Stimulated activated CD8-positive, alpha-beta memory T cell treated with anti-CD3 and anti-CD28 coated beads, Interleukin-7, amount 100 ng/mL, for 4 hours (primary cell): ENCODE measurements around the gene KCNIP4.

Experiments used
- DNase-seq, 2 donors: peaks; one replicate each; pipeline ENCODE4 v3.0.0-alpha.2; 2020; ENCODE audit warnings: low read depth in 2 of 2

The KCNIP4 gene

DNA sequence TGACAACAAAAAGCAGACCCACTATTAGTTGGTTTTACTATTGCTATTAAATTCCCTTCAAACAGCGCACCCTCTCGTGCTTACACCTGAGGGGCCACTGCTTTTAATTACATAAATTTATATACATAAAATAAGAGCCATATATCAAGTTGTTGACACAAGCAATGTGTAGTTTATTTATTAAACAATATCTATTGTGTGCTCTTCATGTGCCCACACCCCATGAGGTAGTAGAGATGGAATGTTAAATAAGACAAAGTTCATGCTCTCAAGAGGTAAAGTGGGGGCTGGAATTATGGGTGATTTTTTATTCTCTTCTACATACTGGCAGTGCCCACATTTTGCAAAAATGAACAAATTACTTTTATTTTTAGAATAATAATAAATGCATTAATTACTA is 47.3 kb downstream of the KCNIP4 start:
- no peak for DNase-seq

DNA sequence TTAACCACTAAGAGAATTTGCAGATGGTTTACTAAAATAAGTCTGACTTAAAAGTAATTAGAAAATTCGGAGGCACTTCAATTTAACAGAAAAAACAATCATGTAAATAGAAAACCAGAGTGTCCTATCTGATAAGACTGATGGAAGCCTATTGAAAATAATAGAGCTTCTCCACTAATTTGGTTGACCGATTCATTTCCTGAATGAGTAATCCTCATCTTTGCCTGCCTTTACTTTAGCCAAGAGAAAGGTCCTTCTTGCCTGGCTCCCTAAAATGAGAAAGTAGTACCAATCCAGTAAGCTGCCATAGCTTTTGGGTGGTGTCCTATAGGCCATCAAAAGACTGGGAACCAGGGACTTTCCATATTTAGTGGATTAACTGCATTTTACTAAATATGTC is 48.4 kb downstream of the KCNIP4 start:
- DNase-seq, result no peak

DNA sequence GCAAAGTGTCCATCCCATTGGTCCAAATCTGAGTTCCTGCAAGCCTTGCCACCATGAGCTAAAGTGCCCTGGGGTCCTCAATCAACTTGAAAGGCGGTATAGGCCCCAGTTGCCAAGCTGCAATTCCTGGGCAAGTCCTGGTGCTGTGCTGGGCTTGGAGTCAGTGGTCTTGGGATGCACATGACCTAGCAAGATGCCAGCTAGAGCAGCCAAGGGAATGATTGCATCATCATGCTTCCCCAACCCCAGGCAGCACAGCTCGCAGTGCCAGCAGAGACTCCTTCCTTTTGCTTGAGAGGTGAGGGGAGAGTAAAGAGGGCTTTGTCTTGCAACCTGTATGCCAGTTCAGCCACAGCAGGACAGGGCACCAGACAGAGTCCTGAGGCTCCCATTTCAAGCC is 50.5 kb downstream of the KCNIP4 start:
- no peak for DNase-seq

DNA sequence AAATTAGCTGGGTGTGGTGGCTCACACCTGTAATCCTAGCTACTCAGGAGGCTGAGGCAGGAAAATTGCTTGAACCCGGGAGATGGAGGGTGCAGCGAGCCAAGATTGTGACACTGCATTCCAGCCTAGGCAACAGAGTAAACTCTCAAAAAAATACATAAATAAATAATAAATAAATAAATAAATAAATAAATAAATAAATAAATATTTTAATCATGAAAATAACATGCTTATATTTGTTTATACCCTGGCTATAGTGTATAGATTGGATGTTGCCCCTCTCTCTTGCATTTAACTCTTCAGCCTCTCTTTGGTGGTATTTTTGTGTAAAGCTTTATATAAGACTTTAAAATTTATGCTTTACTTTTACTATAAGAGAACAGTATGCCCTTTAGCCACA is 51.8 kb downstream of the KCNIP4 start:
- no peak for DNase-seq

DNA sequence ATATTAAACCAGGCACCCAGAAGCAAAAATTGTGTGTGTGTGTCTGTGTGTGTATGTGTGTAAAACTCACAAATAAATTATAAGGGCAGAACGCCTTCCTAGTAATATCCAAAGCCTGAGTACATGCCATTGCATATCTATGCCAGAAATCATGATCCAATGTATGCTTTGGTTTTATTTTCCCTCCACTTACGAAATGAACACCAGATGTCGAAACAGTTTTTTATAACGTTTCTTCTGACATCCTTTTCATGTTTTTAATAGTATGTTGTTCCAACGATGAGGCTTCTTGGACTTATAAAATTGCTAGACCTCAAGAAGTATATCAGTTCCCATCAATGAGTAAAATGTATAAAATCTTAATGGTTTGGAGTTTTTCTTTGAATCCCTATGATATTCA is 55.4 kb downstream of the KCNIP4 start:
- DNase-seq, result no peak

DNA sequence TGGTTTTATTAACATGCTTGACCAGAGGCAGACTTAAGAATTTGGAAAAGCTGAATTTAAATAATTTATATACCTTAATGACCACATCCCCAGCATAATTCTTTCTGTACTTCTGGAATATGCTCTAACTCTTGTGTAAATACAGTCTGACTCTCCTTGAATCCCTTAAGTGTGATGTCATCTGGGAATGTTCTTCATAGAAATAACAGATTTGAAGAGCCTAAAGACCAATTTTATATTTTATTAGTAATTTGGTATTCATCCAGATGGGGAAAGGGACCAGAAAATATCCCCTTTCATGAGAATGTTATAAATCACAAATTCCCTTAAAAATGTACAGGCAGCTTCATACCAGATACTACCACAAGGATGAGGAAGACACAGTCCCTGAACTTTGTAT is 58.3 kb downstream of the KCNIP4 start:
- no peak for DNase-seq

DNA sequence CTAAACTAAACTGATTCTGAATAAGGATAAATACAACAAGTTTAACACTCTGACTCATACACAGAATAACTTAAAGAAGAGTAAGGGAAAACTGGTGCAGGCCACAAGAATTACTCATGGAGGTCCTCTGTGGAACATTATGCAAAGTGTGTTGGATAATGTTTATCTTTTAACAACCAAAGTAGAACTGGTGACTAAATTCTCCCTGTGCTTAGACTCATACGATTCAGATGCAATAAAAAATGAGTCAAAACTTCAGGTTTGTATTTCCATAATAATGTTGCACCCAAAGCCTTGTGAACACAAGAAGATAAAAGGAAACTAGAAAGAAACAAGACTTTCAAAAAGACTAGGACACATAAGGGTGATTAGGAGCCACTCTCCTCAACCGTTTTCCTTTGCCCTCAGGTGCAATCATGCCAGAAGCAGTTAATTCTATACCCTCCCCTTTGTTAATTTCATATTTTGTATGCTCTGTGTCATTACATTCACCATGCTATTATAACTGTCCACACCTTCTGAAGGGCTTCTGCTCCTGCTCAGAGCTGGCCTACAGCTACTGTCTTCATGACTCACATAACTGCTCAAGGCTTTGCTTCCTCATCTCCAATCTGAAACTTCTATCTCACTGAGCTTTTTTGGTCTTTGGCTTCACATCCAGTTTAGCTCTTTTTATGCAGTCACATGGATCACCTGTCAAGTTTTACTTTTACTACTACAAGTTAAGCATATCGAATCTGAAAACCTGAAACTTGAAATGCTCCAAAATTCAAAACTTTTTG is 60.2 kb downstream of the KCNIP4 start:
- no peak for DNase-seq

DNA sequence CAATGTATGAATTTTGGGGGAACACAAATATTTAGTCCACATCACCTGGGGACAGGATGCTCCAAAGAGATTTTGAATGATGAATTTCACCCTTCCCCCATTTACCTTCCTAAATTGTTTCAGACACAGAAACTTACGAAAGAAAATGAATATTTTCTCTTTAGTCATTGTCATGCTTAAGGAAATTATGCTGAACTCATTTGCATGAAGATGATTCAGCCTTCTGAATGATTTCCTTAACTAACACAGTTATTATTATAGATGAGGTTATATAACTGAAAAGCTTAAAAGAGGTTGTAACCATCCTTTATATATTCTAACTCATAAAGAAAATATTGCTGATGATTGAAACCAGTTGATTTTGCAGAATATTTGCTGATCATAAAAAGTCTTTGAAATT is 61.1 kb downstream of the KCNIP4 start:
- DNase-seq, result no peak

DNA sequence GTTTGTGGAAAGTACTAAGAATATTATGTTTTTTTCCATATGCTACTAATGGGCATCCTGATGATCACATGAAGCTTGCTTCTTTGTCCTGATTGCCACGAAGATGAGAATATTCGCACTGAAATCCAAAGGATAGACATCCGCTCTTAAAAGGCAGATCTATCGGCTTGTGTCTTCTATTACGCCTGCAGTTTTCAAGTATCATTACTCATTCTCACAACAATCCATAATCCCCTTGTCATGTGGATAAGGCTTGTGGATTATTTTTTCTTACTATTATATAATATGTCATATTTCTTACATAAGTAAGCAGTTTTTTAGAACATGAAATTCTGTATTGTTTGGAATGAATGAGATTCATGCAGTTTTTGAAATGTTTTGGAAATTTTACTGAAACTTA is 62.8 kb downstream of the KCNIP4 start:
- no peak for DNase-seq

DNA sequence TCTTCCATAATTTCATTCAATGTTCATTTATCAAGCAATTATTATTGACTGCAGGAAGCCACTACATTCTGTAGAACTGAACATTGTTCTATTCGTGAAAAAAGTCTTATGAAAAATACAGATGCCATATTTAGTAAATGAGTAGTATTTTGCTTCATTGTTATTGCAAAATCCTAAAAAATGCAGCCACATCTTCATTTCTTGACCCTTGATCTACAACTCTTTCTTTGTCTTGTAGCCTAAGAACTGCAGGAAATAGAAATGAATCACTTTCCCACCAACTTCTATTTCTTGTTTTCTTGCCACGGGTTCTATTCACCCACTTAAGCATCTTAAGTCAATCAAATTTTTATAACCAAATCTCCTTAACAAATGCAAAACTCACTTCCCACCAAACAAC is 63.3 kb downstream of the KCNIP4 start:
- DNase-seq, result no peak

DNA sequence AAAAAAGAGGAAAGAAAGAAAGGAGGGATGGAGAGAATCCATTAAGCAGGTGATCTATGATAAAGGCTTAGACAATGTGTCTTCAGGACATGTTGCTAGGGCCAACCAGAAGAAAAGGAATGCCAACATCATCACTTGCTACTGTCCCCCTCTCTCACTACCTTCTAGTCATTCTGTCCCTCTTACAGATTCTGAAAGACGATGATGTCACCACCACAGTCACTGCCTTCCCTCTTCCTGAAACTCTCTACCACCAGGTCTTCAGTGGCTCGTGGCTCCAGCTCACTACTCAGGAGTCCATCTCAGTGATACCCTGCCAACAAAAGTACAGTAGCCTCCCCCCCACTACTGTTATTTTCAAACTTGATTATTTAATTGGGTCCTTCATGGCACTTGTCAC is 64.0 kb downstream of the KCNIP4 start:
- DNase-seq, result no peak

DNA sequence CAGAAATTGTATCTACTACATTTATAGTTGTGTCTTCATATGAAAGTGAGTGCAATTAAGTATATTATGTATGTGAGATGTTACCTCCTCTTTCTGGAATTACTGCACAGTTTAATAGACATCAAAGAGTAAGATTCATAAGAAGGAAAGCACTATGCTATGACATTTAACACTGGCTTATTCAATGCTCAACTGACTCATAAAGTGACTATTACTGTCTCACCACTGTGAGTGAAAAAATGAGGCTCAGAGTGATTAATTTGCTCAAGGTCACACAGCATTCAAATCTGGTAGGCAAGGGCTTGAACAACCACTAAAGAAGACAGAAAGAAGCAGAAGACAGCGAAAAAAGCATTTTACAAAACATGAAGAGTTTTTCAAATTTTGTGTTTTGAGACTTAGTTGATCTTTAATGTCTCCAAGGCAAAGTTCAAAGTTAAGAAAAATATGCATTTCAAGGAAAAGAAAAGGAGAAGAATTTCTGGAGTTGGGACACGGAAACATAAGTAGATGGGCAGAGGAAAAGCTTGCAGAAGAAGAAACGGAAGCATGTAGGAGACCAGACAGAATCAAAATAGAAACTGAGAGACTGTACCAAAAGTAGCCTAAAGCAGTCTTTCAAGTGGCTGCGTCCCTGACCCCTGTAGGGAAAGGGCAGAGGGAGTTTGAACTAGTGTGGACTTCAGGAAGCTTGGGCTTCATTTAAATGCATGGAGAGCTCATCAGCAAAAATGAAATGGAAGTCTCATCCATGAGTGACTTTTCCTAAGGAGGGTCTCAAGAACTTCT is 66.3 kb downstream of the KCNIP4 start:
- DNase-seq, result no peak

DNA sequence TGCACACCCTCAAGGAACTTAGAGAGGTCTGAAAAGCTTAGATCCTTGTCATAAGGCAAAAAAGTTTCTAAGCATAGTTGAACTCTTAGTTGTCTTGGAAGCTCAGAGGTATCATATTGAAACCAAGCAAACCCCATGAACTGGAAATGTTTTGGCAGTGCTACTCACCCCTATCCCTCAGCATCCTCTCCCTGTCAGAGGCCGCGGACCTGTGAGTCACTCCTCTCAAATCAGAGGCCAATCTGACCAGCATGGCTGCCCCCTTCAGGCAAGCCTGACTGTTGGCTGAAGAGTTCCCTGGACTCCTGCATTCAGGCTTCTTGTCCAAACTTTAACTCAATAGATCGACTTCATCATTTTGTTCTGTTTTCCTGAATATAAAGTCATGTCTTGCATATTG is 69.4 kb downstream of the KCNIP4 start:
- no peak for DNase-seq

DNA sequence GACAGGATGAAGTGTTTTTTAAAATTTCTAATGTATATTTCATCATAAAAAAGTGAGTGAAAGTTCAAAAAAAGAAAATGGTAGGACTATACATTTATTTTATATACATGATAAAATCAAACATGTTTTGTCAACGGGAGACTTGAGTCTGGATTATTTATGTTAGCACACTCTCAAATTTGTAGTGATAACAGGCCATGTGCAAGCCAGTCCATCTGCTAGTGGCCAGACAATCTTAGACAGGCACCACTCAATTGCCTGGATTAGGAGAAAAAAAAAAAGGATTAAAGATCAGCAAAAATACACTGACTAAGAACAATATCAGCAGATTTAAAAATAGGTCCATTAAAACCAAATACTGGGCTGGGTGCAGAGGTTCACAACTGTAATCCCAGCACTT is 71.9 kb downstream of the KCNIP4 start:
- DNase-seq, result no peak

DNA sequence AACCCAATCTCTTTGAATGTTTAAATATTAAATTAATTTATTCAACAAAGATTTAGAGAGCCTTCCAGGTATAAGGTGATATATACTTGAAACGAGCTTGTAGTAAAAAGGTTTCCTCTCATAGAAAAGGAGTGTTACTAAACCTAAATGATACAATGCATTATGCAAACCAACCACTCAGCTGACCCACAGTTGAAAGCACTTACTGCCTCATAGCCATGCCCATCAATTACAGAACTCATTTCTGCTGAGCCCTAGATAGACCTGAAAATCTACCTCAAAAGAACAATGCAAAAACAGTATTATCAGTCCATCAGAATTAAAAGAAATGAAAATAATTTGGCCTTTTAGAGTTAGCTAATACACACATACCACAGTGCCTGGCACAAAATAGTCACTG is 75.4 kb downstream of the KCNIP4 start:
- DNase-seq, result no peak

DNA sequence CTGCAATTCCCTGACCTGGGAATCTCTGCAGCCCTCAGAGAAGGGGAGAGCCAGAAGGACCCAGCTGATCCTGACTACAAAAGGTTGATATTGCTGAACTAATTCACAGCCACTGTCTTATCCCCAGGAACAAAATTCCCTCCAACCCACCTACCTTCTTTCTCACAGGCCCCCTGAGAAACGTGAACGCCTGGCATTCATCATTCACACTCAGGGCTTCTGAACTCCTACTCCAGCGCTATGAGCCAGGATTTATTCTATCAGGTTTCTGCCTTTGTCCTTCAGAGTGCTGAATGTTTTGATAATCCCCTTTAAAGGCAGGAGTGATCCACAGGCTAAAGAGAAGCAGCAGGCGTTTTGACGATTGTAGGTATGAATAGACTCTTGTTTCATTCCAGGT is 76.5 kb downstream of the KCNIP4 start:
- DNase-seq, result no peak

DNA sequence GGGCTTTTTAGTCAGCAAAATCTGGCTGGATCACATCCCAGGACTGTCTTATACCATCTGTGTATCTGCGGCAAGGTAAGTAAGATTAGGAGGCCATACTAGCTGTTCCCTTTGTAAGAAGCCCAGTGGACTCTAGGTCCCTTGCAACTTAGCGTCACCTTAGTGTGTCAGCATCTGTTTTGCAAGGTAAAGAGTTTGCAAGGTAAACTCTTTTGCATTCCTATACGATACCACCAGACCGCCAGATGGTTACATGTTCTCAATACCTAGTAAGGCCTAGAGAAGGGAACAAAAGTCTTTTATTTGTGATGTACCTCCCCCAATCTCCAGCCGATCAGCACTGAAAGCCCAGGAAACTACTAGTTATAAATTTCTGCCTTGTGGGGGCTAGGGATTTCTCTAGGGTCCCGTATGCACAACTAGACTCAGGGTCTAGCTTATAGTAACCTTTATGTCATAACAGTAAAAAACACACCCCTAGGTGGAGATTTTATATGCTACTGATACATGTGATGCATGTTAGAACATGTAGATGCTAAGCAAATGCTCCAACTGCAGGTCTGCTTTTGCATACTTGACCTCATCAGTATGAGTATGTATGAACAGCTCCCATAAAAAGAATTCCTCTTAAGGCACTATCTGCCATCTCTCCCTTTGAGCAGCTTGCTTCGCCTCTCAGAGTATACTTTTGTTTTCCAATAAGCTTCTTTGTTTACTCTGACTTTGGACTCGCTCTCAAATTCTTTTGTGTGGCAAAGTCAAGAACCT is 78.4 kb downstream of the KCNIP4 start:
- DNase-seq, result no peak

DNA sequence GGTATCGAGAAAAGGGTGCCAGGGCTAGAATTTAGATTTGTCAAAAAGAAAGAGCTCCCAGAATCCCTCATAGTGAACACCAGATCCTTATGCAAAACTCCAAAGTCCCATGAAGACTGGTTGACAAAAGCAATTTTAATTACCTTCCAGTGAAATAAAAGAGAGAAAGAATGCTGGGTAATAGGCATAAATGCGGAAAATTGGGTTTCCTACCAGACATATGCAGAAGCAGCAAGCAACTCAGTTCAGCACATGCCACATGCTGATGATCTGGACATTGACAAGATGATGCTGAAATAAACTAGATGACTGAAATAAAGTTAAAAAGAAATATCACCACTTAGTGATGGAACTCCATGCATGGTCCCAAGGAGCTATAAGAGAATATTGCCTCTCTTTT is 83.9 kb downstream of the KCNIP4 start:
- DNase-seq, result no peak

DNA sequence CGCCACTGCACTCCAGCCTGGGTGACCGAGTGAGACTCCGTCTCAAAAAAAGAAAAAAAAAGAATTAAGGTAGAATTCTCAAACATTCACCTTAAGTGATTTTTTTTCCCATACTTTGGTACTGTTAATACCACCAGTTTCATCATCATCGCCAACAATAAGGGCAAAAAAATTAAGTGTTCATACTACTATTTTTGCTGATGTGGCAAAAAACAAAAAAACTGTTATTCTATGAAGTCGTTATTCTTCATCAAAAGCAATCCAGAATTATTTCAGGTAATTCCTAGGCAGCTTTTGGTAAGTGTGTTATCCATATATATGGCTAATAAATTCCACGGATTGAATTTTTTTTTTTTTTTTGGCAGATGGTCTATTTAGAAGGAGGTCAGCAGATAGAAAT is 85.7 kb downstream of the KCNIP4 start:
- no peak for DNase-seq

DNA sequence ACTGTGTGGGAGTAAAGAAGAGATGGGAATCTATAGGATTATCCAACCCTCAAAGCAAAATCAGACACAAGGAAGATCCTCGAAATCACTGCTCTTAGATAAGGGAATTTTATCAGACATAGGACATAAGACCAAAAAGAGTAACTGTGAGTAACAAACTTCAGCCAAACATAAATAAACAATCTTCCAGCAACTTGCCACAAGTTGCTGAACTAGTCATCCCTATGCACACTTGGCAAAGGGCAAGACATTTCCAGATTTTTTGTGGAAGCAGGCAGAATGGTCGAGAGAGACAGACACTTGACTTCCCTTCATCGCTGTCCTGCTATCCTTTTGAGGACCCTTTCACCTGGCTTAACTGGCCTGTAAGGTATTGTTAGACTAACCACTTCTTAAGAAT is 89.6 kb downstream of the KCNIP4 start:
- DNase-seq, result no peak

DNA sequence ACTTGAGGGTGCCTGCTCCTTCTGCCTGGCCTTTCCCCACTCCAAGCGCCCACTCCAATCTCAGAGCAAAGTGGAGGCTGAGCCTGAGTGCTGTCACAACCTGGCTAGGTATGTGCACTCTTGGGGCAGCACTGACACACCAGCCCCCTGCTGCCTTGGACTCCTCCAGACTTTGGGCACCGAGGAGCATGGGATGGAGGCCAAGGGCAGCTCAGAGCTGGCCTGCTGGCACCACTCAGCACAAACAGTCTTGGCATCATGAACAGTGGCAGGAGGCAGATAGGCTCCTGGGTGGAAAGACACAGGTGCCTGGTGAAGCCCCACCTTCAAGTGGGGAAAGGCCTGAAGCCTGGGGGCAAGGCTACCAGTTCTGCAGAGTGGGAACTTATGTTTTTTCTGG is 91.8 kb downstream of the KCNIP4 start:
- no peak for DNase-seq

DNA sequence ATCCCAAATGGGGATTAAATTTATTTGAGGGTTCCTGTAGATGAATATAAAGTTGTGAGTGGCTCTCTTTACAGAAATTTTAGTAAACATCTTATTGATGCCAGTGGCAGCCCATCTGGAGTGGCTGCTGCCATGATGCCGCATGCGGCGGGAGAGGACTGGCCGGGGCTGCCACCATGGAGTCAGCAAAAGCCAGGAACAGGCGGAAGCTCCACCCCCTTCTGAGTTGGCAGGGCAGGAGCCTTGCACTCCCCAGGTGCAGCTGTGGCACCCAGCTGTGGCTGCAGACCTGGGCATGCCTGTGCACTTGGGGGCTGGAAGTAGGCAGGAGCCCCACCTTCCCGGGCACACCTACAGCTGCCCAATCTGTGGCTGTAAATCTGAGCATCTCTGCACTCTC is 92.3 kb downstream of the KCNIP4 start:
- DNase-seq, result no peak

DNA sequence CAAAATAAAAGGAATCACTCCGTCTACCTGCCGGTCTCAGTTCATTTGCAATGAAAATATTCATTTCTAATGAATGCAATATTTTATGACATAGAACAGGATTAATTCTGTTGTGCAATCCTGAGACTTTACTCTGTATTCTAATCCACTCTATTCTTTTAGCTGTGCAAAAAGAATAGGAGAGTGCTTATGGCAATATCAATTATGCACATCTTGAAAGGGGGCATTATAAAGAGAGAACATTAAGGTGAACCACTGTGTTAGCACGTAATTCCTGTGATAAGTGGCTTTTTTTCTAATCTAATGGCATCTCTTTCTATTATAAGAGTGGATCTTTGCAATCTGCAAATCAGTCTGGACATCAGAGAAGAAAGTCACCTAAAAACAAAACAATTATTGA is 99.5 kb downstream of the KCNIP4 start:
- no peak for DNase-seq
